CD14-positive monocyte (primary cell): ENCODE data around the gene PTPRN2. TPM values are rescaled to one million over a fixed set of nuclear protein-coding genes. Genes with fewer than 3 reads are reported as not detected.

Experiments used
- DNase-seq, 3 donors: peaks; one replicate each; pipeline ENCODE4 v3.0.0-alpha.2; 2011 to 2022
- H2AFZ ChIP-seq: 2 replicates; pipeline ENCODE4 v1.6.0; 2012; ENCODE audit warnings: mild to moderate bottlenecking, low read depth, low read length, inconsistent platforms; ENCODE audit not compliant: insufficient read depth, poor library complexity, severe bottlenecking
- H3K27ac ChIP-seq, 2 donors: 1 replicate in 1 of 2; 2 replicates in 1 of 2; pipeline ENCODE4 v1.5.1; 2012 to 2013; ENCODE audit warnings: low read length in 2 of 2, control low read depth in 1 of 2, inconsistent platforms in 1 of 2, low read depth in 1 of 2, mild to moderate bottlenecking in 1 of 2
- H3K27me3 ChIP-seq, 2 donors: one replicate each; pipeline versions ENCODE4 v1.6.0 to v1.6.1; 2011 to 2013; ENCODE audit warnings: low read length in 2 of 2; ENCODE audit not compliant: control insufficient read depth in 2 of 2, insufficient read depth in 2 of 2
- H3K36me3 ChIP-seq, 2 donors: replicated peaks in 1 of 2; 1 replicate in 1 of 2; 2 replicates in 1 of 2; pipeline versions ENCODE4 v1.5.1 to v1.6.1; 2012 to 2013; ENCODE audit warnings: low read length in 2 of 2, control low read depth in 1 of 2, inconsistent platforms in 1 of 2, mild to moderate bottlenecking in 1 of 2; ENCODE audit not compliant: insufficient read depth in 2 of 2, control insufficient read depth in 1 of 2
- H3K4me1 ChIP-seq, 2 donors: 1 replicate in 1 of 2; 2 replicates in 1 of 2; pipeline versions ENCODE4 v1.5.1 to v1.6.1; 2012 to 2013; ENCODE audit warnings: low read length in 2 of 2, control low read depth in 1 of 2, inconsistent platforms in 1 of 2, mild to moderate bottlenecking in 1 of 2, moderate library complexity in 1 of 2; ENCODE audit not compliant: insufficient read depth in 2 of 2, control insufficient read depth in 1 of 2
- H3K4me2 ChIP-seq: replicated peaks from 2 replicates; pipeline ENCODE3; 2012; ENCODE audit warnings: low read length, moderate library complexity, mild to moderate bottlenecking; ENCODE audit not compliant: poor library complexity, severe bottlenecking; ENCODE audit errors: extremely low read depth
- H3K4me3 ChIP-seq, 3 experiments: fragments of 200-600 bp in 1 of 3; sonication (generic) in 1 of 3; replicated peaks in 1 of 3; 1 replicate in 2 of 3; 2 replicates in 1 of 3; pipeline ENCODE4 v1.5.1; 2011 to 2013; ENCODE audit warnings: low read length in 3 of 3, mild to moderate bottlenecking in 3 of 3, control low read depth in 2 of 3, low read depth in 2 of 3, inconsistent platforms in 1 of 3, moderate library complexity in 1 of 3
- H3K79me2 ChIP-seq: 2 replicates; pipeline ENCODE4 v1.6.0; 2012; ENCODE audit warnings: mild to moderate bottlenecking, control low read depth, inconsistent platforms, low read length, moderate library complexity; ENCODE audit not compliant: insufficient read depth
- H3K9ac ChIP-seq: 2 replicates; pipeline ENCODE4 v1.6.0; 2017; ENCODE audit warnings: low read length, mild to moderate bottlenecking; ENCODE audit not compliant: insufficient read depth, poor library complexity, severe bottlenecking
- H3K9me3 ChIP-seq, 2 donors: replicated peaks in 1 of 2; 1 replicate in 1 of 2; 2 replicates in 1 of 2; pipeline versions ENCODE4 v1.5.1 to v1.6.1; 2012 to 2013; ENCODE audit warnings: low read length in 2 of 2, control low read depth in 1 of 2; ENCODE audit not compliant: control insufficient read depth in 1 of 2, insufficient read depth in 1 of 2
- H4K20me1 ChIP-seq: 2 replicates; pipeline ENCODE4 v1.6.0; 2012; ENCODE audit warnings: mild to moderate bottlenecking, low read length, control low read depth, moderate library complexity; ENCODE audit not compliant: insufficient read depth
- H3K27ac Mint-ChIP-seq, 7 donors: one replicate each; pipeline ENCODE4 v1.8.0; 2020; ENCODE audit warnings: mild to moderate bottlenecking in 7 of 7, mixed read lengths in 7 of 7, moderate library complexity in 6 of 7, inconsistent platforms in 2 of 7
- H3K27me3 Mint-ChIP-seq, 3 donors: one replicate each; pipeline ENCODE4 v1.8.0; 2021 to 2022; ENCODE audit warnings: low read depth in 3 of 3, mild to moderate bottlenecking in 3 of 3, mixed read lengths in 3 of 3, moderate library complexity in 3 of 3, inconsistent platforms in 1 of 3
- H3K36me3 Mint-ChIP-seq, 2 donors: one replicate each; pipeline ENCODE4 v1.8.0; 2020; ENCODE audit warnings: mixed read lengths in 2 of 2, inconsistent platforms in 1 of 2, mild to moderate bottlenecking in 1 of 2
- H3K4me1 Mint-ChIP-seq: one replicate; pipeline ENCODE4 v1.8.0; 2020; ENCODE audit warnings: mild to moderate bottlenecking, mixed read lengths
- H3K4me3 Mint-ChIP-seq, 2 donors: one replicate each; pipeline ENCODE4 v1.8.0; 2020; ENCODE audit warnings: mild to moderate bottlenecking in 2 of 2, mixed read lengths in 2 of 2, moderate library complexity in 1 of 2
- H3K9me3 Mint-ChIP-seq, 7 donors: one replicate each; pipeline ENCODE4 v1.8.0; 2020 to 2022; ENCODE audit warnings: mixed read lengths in 7 of 7, mild to moderate bottlenecking in 6 of 7, moderate library complexity in 6 of 7, inconsistent platforms in 2 of 7
- CTCF ChIP-seq: fragments of 200-600 bp; IDR thresholded peaks from one replicate; pipeline ENCODE4 v1.8.0; 2022; ENCODE audit warnings: antibody characterized with exemption, mild to moderate bottlenecking
- WGBS: methylation state at CpG from one replicate; pipeline ENCODE4 v1.1.5; 2013; ENCODE audit warnings: missing lambda C conversion rate; ENCODE audit not compliant: insufficient coverage; 5-methylcytosine and 5-hydroxymethylcytosine counted together
- intact Hi-C, 2 donors: fragments of 100-400 bp; cut with micrococcal nuclease; formaldehyde crosslinking; loops; one replicate each; pipeline versions ENCODE4 v1.15.0 to v1.15.1; 2023
- polyA plus RNA-seq, 3 donors: library from polyadenylated mRNA; depleted of rRNA in 1 of 3; unstranded in 2 of 3; stranded (reverse) in 1 of 3; fragments of 300-500 nt in 2 of 3; fragments of >200 nt in 1 of 3; fragmentation: Illumina TruSeq in 2 of 3; gene quantifications; 1 replicate in 2 of 3; 2 replicates in 1 of 3; pipeline ENCODE4 v1.2.3, GENCODE V29; 2012 to 2021

PTPRN2 gene
- polyA plus RNA-seq, 3 donors, result 0.25 to 1.4 (median 0.97) TPM

GRCh38 chr7:158549616-158550393 is 37.8 kb downstream of the PTPRN2 start:
- H3K4me3 ChIP-seq, result no peak overlapping the region
- intact Hi-C loops, result no loop called here
- no peaks in the 10 kb centered on the region for H3K4me1 Mint-ChIP-seq

GRCh38 chr7:158549176-158549615 is 38.4 kb downstream of the PTPRN2 start:
- peaks cover 0 to 2% (median 0%) of the 10 kb centered on the region in 7 donors for H3K9me3 Mint-ChIP-seq
- H2AFZ ChIP-seq, result no peak overlapping the region
- intact Hi-C loops, result no loop called here
- H3K27me3 ChIP-seq, result no peaks in the 10 kb centered on the region
- H3K36me3 Mint-ChIP-seq, result no peaks in the 10 kb centered on the region
- H3K9ac ChIP-seq, result no peak overlapping the region
- H4K20me1 ChIP-seq, result no peaks in the 10 kb centered on the region
- no peak overlapping the region for H3K4me2 ChIP-seq
- no peaks in the 10 kb centered on the region for H3K4me1 ChIP-seq
- DNase-seq, result no peak
- H3K36me3 ChIP-seq, result no peaks in the 10 kb centered on the region
- WGBS, result 76% methylated on average over 19 of the region's 22 CpGs
- H3K9me3 ChIP-seq, result no peaks in the 10 kb centered on the region
- H3K27me3 Mint-ChIP-seq, result peaks cover 3 to 6% (median 5%) of the 10 kb centered on the region in 3 donors
- H3K4me3 Mint-ChIP-seq, result no peak overlapping the region
- H3K27ac ChIP-seq, result no peak overlapping the region
- no peak for TF ChIP-seq CTCF
- no peaks in the 10 kb centered on the region for H3K79me2 ChIP-seq
- H3K4me1 Mint-ChIP-seq, result no peaks in the 10 kb centered on the region
- no peak overlapping the region for H3K4me3 ChIP-seq
- H3K27ac Mint-ChIP-seq, result no peak overlapping the region

More at GRCh38 chr7:158549616-158550393, 37.8 kb downstream of the PTPRN2 start:
- H3K27me3 ChIP-seq, result no peaks in the 10 kb centered on the region
- no peaks in the 10 kb centered on the region for H3K79me2 ChIP-seq
- H4K20me1 ChIP-seq, result no peaks in the 10 kb centered on the region
- Mint-ChIP-seq H3K27ac (no peak overlapping the region), H3K27me3 (peaks cover 3 to 6% (median 5%) of the 10 kb centered on the region in 3 donors), H3K9me3 (peaks cover 0 to 2% (median 0%) of the 10 kb centered on the region in 7 donors), H3K4me3 (no peak overlapping the region), H3K36me3 (no peaks in the 10 kb centered on the region)
- no peak overlapping the region for H3K27ac ChIP-seq
- H3K9ac ChIP-seq, result no peak overlapping the region
- no peak overlapping the region for H3K4me2 ChIP-seq
- no peak for DNase-seq
- H2AFZ ChIP-seq, result no peak overlapping the region
- WGBS, result 79% methylated on average over 29 of the region's 36 CpGs
- no peaks in the 10 kb centered on the region for H3K36me3 ChIP-seq
- no peak for TF ChIP-seq CTCF
- H3K9me3 ChIP-seq, result no peaks in the 10 kb centered on the region
- no peaks in the 10 kb centered on the region for H3K4me1 ChIP-seq
